Loucy (cell line): ENCODE results near the gene PRR12.

Source experiments
- EZH2phosphoT487 ChIP-seq: fragments of 200-600 bp; IDR thresholded peaks from 2 replicates; pipeline ENCODE4 v1.6.1; 2018; ENCODE audit warnings: antibody characterized with exemption, mild to moderate bottlenecking, moderate library complexity, borderline replicate concordance
- TF ChIP-seq, protein P1 (sequence below): fragments of 200-600 bp; sonication (generic); conservative IDR thresholded peaks from 2 replicates; pipeline ENCODE4 v1.5.1; 2014; ENCODE audit warnings: mild to moderate bottlenecking, antibody characterized with exemption, low read length

DNA sequence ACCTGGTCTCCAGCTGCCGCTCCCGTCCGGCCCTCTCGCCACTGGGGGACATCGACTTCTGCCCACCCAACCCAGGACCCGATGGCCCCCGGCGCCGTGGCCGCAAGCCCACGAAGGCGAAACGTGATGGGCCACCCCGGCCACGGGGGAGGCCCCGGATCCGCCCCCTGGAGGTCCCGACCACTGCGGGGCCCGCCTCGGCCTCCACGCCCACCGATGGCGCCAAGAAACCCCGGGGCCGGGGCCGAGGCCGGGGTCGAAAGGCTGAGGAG is 6.7 kb downstream of the PRR12 start:
- TF ChIP-seq, protein P1, sequence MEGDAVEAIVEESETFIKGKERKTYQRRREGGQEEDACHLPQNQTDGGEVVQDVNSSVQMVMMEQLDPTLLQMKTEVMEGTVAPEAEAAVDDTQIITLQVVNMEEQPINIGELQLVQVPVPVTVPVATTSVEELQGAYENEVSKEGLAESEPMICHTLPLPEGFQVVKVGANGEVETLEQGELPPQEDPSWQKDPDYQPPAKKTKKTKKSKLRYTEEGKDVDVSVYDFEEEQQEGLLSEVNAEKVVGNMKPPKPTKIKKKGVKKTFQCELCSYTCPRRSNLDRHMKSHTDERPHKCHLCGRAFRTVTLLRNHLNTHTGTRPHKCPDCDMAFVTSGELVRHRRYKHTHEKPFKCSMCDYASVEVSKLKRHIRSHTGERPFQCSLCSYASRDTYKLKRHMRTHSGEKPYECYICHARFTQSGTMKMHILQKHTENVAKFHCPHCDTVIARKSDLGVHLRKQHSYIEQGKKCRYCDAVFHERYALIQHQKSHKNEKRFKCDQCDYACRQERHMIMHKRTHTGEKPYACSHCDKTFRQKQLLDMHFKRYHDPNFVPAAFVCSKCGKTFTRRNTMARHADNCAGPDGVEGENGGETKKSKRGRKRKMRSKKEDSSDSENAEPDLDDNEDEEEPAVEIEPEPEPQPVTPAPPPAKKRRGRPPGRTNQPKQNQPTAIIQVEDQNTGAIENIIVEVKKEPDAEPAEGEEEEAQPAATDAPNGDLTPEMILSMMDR = no peak
- TF ChIP-seq EZH2phosphoT487 = no peak
